ENCODE measurements around the gene TBX18.

The TBX18 gene

DNA sequence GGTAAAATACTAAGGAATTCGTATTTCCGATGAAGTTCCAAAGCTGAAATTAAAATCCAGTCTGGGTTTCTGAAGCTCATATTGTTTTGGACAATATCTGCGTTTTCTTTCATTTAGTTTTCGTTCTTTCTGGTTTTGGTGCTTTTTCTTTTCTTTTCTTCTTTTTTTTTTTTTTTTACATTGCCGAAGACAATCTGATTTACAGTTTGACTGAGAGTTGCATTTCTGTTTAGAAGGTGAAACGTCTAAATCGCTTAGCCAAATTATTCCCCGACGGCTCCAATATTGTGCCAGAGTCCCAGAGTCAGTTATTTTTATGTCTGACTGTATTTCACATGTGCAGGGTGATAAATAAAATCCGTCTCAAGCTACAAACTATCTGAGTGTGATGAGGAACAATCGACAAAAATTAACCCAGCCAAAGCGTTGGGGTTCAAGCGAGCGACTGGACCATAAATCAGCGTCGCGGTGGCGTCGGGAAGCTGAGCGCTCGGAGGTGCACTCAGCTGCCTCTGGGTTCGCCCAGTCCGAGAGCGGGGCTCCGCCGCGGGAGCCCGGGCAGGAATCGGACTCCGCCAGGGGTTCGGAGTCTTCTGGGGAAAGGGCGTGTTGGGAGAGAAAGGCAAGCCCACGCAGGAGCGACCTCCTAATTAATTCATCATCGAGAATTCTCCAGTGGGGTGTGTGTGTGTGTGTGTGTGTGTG, 8.2 kb upstream of the TBX18 start:
- no peak for DNase-seq

DNA sequence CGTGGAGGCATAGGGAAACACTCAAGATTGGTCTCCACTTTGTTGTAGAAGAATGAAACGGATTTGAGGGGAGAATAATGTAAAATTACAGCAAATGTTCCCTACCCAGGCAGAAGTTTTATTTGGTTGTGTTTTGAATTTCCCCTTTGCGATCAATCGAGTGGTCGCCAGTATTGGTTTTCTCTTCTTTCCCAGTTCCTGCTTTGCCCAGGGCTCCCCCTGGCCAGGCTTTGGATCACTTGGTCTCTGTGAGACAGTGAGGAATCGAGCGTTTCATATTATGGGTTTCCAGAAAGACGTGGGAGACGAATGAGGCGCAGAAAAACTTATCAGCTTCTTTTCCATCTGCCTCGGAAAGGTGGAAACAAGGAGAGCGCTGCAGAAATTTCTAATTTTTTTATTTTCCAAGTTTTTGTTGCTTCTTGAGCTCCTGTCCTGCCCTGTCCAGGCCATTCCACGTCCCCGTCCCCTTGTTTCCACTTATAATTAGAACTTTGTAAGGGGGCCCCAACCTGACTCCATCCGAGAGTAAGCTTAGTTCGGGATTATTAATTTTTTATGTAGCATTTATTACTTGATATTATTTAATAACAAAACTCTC, 7.5 kb upstream of the TBX18 start:
- no peak for DNase-seq

DNA sequence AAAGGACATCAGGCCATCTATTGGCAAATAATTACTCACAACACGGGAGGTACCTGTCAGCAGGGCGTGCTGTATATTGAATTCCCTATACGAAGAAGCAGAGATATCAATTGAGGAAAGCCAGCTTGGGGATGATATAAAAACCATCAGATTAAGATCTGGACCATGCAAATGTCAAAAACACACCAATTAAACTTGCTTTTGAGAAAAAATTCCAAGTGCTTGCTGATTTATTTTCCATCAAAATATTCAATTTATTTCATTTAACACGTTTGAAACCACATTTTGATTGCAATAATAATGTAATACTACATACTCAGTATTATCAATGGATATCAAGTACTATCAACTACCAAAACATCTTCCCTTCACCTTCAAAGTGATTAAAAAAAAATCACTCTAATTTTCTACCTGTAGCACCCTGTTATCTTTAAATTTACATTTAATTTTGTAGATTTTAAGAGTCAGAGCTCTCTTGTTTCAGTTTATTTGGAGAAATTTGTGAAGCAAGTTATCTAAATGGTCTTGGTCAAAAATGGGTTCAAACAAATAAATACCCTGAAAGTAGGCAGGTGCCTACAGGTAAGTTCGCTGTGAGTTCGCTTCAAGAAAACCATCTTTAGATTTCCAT, 6.8 kb upstream of the TBX18 start:
- DNase-seq, result no peak

DNA sequence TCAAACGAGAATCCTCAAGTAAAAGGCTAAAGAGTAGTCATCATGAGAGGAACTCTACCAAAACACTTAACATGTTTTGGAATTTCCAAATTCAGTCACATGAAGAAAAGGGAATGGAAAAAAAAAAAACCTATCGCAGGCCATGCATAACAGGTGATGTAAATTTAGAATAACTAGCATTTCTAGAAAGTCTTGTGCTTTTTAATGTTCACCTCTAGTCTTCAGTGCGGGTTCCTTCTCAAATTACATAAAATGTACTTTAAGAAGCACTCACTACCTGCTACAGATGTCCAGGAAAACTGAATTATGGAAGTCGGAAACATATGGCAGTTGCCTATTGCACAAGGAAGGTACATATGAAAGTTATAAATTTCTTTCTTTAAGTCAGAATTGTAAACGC, 6.1 kb upstream of the TBX18 start:
- no peak for DNase-seq

DNA sequence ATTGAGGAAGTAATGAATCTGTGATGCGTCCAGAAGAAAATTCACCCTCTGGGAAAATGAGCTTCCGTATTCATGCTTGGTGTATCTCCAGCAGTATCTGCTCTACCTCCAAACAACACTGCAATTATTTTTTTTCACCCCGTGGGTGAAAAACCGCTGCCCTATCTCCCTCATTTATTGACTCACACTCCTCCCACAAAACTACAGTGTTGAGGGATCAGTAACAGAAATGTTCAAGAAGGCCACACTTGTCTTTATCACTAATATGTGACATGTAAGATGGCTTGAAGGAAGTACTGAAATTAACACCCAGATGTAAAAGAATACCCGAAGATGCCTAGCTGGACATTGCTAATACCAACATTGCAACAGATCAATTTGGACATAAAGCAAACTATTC, 4.9 kb upstream of the TBX18 start:
- DNase-seq, result no peak

DNA sequence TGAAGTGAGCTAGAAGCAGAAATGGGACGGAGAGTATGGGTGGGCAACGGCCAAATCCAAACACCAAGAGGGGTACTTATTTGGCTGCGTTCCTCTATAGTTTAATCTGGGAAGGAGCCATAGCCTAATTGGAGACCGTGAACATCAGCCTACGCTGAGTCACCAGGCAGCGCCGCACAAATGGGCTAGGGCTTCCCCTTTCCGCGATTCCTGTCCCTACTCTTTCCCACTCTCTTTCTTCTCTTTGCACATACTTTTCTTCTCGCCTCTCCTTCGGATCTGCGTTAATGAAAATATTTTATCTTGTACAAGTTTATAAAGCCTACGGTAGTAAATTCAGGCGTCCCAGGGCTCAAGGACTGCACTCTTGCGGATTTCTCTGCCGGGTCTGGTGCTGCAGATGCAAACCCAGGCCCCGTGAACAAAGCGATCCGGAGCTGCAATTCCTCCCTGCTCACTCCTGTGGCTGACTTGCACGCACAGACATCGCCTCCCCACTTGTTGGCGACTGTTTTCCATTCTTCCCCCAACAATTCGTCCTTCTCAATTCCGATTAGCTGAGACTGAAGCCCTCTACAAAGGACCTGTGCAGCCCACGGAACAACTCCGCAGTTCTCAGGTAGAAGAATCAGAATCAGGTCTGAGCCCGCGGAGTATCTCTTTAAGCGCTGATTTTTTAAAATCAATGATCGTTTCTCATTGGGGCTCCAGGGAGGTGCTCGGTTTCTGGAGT, 4.2 kb upstream of the TBX18 start:
- DNase-seq, result no peak

DNA sequence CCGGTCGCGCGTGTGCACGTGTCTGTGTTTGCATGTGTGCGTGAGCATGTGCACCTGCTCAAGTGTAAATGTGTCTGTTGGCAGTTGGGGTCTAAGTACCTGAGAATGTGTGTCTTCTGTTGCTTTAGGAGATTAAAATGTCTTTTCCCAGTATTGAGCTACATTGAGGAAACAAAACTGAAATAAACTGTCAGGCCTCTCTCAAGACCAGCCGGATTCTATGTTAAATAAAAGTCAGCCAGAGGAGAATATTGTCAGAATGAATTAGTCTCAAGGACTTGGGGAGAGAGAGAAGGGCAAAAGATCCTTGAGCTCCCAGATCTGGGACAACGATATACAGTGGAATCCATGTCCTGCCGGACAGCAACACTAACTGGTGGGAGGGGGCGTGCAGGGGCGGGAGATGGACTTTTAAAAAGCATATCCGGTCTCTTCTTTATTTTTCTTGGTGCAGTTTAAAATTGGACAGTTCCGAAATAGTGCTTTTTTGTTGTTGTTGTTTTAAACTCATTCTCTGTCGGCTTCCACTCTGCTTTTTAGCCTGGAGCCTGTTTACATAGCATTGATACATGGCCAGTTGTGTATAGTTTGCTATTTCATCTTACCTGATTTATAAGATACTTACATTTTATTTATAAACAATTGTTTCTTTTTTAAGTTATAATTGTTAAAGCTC, 3.3 kb upstream of the TBX18 start:
- no peak for DNase-seq

DNA sequence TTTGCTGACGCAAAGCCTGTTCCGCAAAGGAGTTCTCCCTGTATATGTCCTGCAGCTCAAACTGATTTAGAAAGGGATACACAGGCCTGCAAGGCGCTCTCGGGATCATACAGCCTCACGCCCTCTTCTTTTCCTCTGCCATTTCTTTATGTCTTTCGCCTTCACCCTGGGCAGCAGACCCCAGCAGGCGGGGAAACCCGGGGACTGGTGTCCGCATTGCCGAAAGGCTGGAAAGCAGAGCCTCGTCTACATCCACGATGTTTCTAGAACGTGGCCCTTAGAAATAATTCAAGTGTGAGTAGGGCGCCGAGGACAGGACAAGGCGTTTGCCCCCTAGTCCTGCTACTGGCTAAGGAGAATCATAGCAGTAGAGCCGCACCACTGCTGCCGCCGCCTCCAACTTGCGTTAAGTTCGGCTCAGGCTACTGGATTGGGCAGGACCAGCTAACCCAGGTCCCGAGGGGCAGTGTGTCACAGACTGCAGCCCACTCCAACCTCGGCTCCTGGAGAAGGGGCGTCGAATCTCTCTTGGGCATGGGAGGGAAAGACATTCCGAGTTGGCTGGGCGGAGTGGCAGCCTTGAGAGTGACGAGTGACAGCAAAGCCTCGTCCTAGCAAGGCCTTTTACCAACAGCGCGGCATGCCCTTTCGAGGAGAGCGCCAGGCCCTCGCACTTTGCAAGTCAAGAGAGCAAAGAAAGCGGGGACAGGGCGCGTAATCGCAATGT, 2.6 kb upstream of the TBX18 start:
- no peak for DNase-seq

DNA sequence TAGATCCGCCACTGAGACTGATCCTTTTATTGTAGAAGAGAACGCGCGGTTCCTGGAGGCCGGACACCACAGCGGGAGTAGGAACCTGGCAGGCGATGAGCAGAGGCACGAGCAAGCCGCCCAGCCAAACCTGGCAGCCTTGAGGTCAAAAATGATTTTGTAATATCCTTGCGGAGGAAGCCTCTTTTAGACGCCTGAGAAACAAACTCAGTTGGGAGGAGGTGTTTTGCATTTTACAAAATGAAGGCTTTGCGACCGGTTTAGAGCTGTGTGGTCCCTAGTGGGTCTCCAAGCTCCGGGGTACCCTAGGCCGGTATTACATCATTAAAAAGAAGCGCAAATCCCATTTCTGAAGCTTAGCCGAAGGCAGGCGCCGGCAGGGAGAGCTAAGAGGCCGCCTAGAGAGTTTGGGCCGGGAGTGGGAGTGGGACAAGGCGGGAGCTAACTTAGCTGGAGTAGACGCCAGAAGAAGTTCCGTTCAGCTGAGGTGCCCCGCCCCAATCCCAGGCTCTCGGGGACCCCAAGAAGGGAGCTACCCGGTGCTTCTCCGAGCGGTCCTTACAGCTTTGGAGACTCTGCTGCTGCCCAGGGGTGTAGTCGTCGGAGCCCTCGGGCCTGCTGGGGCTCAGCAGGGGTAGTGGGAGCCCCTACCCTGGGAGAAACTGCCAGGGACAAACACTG, 1.9 kb upstream of the TBX18 start:
- no peak for DNase-seq

DNA sequence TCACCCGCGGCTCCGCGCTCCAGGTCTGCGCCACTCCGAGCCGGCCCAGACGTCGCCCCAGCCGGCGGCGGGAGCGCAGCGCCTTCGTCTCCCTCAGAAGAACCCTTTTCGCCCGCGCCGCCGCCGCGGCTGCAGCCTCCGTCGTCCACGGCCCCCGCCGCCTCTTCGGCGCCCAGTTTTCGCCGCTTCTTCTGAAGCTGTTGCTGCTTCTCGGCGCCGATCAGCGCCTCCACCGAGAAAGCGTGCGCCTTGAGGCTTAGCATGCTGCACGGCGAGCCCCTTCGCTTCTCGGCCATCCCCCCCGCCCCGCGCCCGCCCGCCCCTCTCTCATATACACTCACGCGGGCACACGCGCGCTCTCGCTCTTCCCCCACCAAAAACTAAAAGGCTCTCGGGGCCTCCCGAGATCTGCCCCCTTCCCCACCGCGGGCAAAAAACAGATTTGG, 489 bp downstream of the TBX18 start:
- no peak for DNase-seq

DNA sequence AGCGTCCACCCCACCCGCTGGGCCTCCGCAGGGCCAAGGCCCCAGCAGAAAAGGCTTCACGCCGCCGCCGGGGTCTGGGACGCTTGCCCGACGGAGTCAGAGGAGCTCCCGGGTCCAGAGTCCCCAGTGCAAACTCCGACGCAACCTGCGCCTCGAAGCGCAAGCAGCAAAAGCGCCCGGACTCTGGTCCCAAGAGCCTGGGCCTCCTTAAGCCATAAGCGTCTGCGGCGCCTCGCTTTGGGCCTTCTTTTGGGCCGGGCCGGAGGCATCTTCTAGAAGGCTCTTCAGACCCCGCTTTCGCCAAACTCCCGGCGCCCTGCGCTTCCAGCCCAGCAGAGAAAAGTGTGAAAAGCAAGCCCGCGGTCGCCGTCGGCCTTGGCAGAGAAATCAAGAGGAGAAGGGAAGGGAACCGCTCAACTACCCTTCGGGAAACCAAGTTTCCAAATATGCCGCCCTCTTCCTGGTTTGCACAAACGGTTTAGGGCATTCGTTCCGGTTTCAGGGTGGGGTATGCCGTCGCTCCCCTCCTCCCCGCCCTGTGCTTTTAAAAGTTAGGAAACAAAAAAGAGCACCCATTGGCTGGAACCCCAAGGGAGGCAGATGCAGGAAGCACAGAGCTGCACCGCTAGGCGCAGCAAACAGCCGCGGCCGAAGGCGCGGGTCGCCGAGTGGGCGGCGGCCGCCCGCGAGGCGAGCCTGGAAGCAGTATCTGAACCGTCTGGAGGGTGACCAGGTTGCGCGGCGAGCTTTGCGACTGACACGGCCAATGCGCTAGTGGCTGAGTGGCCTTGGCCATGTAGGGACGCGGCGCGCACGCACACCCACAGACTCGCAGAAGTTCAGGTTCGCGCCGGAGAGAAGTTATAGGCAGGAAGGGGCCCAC, 1.2 kb downstream of the TBX18 start:
- DNase-seq, result no peak

DNA sequence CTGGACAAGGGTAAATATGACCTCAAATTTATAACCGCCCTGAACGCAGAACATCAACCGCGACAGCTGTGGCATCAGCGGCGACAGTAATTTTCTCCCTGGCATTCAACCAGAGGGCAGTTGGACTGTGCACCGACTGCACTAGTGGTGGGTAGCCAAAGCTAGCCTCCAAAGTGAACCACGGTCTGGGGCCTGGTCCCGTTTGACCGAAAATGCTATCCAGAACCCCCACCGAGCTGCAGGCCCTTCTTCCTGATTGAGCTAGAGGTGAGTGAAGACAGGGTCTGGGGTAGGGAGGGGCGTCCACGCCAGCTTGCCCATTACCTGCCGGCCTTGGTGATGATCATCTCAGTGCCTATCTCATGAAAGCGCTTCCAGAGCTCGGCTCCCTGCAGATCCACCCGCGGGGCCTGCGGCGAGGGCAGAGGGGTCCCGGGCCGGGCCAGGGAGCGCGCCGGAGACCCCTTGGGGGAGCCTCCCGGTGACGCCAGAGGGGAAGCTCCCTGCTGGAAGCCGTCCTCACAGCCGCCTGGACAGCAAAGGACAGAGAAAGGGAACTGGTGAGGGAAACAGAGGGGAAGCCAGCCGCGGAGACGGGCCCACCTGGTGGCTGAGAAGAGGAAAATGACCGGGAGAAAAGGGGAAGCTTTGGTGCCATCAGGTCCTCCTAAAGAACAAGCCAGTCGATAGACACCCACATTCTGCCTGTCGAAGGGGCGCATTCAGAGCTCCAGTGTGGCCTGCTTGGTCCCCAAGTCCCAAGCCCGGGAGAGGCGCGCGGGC, 2.0 kb downstream of the TBX18 start:
- DNase-seq, result no peak

DNA sequence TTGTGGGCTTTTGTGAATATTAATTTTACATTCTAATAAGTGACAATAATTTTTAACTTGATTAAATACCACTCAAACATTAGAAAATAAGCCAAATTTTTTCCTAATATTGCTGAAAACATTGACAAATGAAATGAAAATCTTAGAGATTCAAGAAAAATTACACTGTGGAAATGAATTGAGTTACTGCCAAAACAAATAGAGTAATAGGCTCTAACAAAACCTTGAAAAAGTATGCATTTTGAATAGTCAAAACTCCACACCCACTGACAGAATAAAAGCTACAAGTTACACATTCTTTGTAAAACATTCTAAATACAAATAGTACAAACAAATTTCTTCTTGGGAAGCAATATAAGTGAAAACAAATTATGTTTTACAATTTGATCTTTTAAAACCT, 5.9 kb downstream of the TBX18 start:
- DNase-seq, result no peak

DNA sequence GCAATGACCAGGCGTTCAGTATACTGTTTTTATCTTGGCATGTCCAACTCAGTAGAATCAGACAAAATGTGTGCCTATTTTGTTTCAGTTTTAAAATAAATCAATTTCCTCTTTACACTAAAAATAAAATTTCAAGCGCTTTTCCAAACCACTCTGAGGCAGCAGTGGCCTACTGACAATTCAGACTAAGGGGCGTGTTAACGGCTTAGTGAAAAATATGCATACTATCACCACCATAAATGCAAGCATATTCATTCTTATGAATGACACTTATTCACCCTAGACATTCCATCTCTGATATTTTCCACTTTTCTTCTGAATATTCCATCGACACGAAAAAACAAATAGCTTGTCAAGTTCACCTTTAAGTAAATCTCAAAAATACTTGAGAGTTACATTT, 7.5 kb downstream of the TBX18 start:
- no peak for DNase-seq

DNA sequence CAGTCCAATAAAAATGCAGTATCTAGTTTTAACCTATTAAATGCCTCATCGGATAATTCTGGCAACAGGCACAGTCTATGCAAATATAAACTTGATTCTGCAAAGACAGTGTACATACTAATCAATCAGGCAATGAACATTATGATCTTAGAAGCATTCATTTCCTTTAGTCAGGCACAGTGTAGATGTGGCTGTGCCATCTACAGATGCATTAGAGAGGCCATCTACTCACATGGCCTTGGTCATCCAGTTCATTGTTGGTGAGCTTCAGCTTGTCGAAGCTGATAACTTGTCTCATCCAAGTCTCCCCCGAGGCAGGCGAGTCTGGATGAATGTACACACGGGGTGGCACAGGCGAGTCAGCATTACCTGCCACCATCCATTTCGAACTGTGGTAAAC, 7.9 kb downstream of the TBX18 start:
- DNase-seq, result no peak

DNA sequence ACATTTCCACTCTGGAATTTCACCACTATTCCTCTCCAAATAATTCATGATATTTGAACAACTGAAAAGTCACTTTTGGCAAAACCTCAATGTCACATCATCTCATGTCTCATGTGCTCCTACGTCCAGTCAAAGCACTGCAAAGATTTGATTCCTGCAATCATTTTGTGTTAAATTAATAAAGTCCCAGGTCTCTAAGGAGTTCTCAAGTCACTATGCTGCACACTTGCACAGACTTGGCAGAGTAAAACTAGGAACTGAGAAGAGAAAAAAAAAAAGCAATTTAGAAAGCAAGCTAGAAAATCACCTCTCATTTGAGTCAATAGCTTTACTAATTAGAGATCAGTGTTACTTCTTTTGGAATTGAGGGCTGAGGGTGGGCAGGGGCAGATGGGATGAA, 11.2 kb downstream of the TBX18 start:
- no peak for DNase-seq

DNA sequence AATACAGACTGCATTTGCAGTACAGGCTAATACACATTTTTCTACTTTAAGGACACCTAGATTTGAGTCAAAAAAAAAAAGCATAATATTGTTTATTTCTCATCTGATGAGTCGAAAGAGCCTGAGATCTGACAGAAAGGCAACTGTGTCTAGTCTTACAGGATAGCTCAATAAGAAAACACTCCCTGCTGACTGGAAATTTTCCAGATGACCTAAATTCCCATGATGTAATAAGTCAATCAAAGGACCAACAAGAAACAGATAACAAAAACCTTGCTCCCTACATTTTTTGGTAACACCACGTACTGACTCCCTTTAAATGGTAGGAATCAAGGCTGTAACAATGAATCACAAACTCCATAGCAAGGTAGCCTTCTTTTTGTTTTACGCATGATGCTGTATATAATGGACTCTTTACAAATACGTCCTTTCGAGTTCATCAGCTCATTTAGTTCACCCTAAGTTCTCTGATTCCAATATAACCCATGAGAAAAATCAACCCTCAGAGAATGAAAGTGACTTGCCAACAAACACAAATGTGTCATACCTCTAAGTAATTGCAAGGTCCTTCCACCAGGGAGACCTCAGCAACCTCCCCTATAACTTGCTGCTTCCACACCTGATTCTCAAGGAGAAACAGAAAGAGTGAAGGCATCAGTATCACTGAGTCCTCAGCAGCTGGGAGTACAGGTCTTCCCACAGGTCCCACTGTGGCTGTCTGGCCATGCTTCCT, 12.1 kb downstream of the TBX18 start:
- no peak for DNase-seq

DNA sequence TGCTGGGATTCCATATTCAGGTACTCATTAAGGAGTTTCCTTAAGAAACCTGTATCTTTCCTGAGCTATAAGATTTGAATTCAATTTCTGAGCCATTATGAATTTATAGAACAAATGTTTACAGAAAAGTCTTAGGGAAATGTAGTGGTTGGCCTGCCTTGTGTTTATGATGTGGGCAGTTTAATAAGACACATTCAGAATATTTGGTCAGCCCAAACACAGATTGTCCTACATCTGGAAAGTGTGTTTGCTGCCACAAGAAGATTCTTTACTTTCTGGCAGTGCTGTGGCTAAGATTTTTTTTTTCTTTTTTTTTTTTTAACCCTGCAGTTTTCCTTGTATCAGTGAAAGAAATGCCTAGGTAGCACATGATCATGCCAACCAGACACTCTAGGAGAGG, 15.2 kb downstream of the TBX18 start:
- DNase-seq, result no peak

DNA sequence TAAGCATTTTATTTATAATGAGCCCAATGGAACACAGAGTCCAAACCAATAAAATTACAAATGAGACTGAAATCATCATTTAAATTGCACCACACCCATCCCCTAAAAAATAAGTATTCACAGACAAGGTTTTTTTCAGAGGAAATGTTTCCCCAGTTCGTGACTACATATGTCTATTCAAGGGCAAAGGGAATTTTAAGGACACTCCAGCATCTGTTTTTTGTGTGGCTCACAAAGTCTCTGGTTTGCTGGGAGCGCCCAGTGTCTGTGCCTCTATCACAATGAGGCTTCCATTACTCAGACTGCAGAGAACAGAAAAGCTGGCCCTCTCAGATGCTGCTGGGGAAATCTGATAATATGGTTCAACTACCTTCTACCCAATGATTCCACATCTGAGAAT, 16.0 kb downstream of the TBX18 start:
- no peak for DNase-seq
